Ecto neural progenitor cell (in vitro differentiated cells): ENCODE data around the gene TCF12.
A peak's percentile ranks its signal among the peaks of the same experiment; 100 is the strongest.

Experiments used
- DNase-seq: peaks from one replicate; pipeline ENCODE4 v3.0.0-alpha.2; 2018; ENCODE audit warnings: low spot score

Gene TCF12

DNA sequence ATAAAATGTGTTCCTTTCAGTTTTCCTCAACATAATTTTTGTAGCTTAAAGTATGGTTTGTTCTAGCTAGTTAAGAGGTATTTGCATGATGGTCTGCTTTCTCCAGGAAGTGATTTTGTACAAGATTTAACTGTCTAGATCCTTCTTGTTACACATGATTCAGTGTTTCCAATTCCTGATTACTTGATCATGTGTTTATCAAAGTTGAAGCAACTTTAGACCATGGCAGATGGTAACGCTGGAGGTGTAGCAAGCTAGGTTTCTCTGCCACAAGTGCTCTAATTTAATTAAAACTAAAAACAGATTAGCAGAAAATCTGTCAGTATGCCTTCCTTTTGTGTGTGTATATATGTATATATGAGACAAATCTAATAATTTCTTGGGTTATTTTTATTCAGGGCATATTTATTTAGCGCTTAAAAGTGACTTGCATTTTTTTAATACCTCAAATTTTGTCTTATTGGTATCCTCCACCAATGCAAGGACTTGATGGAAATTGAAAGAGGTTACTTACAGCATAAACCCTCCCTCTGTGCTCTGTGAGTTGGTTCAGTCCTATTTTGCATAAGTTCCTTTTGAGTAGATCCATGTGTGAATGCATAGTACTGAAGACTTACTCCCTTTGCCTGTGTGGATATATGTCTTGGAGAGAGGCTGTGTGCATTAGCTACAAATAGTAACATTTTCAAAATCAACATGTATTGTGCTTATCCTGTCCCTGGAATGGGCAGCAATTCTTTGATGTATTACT lies 300.6 kb downstream of the TCF12 start:
- no peak for DNase-seq

DNA sequence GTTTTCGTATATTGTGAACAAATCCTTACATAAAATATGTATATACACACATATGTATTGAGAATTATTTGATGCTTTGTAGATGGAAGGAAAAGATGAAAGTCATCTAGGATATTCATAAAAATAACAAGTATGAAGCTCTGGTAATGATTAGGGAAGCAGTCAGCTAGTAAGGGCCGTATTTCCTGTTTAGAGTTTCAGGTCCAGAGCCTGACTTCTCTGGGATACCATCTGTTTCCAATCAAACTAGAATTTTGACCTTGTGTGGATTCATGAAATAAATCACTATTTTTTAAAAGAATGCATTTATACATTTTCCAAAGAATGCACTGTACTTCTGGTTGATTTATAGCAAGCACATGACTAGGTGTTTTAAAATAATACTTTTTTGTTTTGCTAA lies 301.8 kb downstream of the TCF12 start:
- no peak for DNase-seq

DNA sequence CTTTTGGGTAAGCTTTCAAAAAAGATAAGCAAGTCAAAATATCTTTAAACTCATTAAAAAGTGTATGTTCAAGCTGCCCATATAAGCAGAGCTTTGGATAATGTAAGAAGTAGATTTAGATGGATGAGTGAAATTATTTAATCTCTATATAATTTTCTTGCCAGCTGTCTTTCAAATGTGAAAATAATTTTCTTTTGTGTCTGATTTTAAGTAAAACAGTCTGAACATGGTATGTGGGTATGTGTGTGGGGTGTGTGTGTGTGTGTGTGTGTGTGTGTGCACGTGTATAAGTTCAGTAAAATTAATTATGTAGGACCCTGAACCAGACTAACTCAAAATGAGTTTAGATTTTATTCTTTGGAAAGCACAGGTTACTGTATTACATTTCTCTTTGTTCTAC lies 302.7 kb downstream of the TCF12 start:
- no peak for DNase-seq

DNA sequence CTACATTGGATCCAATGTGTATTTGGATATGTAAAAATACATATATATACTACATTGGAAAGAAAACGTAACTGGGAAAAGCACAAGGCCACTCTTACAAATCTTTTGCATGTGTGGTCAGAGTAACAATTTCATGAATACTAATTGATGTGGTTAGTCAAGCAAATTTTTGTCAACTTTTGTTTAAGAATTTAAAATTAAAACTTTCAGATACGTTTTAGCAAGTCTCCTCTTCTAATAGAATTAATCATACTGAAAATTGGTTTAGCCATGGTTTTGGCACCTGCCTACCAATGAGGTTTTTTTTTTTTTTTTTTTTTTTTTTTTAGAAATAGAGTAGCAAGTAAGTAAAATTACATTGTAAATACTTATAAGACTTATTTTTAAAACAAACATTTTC lies 304.9 kb downstream of the TCF12 start:
- no peak for DNase-seq

DNA sequence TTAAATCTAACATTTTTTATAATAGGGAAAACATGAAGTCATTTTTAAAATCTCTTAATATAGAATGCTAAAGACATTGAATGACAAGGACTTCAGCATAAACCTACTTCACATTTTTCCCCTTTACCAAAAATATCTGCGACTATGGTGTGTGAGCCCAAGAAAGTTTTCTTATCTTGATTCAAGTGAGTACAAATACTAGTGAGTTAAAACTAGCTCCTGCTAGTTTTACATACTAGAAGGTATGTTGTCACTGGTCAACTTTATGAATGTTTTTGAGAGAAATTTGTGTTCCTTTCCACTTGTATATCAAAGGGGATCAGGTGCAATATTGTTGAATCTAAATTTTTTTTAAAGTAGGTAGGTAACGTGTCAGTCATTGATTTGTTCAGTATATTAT lies 305.4 kb downstream of the TCF12 start:
- no peak for DNase-seq

DNA sequence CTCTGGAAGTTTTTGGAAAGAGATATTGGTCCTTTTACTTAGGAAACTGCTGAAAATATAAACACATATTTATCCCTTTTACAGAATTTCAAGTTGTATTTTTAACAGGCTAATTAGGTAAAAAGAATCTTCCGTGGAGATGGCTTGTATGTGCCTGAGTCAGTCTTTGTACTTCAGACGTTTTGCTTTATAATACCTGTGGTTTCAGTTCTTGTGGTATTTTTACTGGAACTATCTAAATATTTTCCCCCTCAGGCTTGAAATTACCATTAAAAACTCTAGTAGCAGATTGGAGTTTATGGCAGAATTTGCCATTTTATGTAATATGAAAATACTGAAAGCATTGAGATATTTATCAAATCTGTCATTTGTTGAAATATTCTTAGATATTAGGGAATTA lies 306.2 kb downstream of the TCF12 start:
- no peak for DNase-seq

DNA sequence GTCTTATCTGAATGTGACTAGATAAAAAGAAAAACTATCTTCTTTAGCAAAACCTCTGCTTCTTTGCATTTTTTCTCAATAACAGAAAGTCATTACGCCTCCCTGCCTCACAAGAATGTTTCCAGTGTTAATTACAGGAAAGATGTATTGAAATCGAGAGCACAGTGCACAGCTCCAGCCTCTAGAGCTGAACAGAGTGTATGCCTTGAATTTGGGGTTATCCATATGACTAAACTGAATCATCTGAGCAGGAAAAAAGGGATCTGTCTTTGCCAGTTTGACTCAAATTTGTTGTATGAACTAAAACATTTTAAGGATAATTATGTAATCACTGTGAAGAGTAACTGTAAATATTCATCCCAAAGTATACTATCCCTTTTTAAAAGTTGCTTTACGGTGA lies 308.7 kb downstream of the TCF12 start:
- no peak for DNase-seq

DNA sequence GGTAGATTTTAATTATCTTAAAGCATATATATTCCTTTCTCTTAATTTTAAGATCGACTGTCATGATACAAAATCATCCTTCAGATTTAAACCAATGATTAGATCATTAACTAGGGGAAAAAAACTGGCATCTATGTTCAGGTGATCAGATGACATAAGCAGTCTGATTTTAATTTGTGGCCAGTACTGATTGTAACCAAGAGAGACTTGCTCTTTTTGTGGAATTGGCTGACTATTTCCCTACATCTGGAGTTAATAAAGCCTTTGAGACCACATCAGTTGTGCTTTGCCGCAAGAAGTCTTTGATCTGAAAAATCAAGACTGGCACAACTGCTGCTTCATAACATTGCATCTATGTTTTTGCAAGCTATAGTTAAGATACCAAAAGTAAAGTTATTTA lies 309.5 kb downstream of the TCF12 start:
- no peak for DNase-seq

DNA sequence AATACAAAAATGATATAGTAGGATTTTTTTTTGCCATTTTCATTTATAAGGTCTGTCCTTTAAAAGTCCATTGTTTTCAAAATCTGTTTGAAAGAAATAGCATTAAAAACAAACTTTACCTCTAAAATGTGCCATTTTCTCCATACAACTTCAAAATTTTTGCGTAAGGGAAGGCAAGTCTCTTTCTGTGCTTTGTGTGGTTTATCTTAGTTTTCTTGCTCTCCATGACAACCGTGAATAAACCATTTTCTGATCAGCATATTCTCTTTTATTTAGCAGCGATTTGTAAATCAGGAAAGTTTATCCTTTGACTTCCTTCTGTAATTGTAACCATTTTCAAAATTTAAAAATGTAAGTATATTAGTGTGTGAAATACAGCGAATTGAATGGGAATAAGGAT lies 310.0 kb downstream of the TCF12 start:
- DNase-seq: no peak

DNA sequence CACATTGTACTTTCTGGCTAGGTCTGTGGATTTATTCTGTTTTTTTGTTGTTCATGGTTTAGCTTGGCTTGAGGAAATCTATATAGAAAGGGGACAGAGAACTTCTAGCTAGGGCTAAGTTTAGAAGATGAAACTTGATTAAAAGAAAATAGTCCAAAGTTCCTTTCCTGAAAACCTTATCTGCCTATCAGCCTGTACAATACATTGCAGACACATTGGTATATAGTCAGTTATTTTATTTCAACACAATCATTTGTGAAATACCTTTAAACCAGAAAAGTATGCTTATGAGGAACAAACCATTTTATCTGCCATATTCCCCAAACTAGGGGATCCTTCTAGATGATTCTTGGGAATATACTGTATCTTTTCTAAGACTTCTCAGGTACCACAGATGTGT lies 310.6 kb downstream of the TCF12 start:
- no peak for DNase-seq

DNA sequence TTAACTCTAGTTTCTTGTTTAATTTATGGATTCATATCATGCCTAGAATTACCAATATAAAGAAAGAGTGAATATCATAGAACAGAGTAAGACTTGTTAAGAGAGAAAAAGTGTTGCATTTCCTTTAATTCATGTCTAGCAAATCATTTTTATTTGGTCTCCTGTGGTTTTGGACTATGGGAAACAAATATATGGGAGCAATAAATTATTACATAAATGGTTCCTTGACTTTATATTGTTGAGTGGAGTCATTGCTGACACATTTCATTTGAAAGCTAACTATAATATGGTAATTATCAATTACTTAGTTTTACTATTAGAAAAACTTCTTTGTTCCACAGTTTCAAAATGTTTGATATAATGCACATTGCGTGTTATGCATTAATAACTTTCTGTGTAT lies 313.1 kb downstream of the TCF12 start:
- DNase-seq: no peak

DNA sequence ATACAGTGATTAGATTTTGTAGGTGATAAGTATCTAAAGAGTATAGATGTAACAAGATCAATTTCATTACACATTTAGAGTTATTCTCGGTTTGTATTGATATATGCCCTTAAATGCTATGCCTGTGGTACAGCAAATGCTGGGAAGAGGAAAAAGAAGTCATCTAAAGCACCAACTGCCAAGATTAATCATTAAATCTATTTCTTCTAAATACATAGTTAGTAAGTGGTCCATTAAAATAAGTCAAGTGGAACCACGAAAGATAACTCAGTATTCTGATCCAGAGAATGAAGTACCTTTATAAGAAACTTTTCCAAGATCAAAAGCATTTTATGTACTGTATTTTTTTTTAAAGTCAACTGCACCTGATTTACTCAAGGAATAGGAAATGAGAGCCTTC lies 315.7 kb downstream of the TCF12 start:
- no peak for DNase-seq

DNA sequence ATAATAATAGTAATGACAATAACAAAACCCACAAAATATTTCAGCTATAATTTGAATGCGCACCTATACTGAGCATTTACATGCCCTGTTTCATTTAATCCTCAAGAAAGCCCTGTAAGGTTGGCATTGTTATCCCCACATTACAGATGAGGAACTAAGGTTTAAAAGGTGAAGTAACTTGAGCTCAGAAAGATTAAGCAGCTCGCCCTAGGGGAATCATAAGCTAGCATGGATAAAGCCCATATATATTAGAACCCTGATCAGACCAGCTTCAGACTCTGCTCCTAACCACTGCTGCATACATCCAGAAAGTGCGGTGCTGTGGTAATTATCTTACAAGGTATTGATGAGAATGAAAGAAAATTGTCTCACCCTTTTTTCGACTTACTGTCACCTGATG lies 316.7 kb downstream of the TCF12 start:
- no peak for DNase-seq

DNA sequence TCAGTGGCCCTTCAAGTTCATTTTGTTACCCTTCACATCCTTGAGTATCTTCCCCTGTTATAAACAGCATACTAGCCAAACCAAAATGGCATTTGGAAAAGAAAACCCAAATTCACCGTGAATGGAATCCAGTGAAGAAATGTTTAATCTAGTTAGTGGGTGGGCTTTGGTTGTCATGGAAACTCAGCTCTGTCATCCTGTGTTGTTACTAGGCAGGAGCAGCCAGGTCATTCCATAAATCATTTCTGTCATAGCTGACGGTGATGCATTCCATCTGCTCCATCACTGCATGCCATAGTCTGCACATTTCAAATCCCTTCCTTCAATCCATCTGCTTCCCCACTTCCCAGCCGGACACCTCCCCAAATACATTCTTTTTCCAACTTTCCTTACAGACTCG lies 317.4 kb downstream of the TCF12 start:
- peak; percentile 57 for DNase-seq

DNA sequence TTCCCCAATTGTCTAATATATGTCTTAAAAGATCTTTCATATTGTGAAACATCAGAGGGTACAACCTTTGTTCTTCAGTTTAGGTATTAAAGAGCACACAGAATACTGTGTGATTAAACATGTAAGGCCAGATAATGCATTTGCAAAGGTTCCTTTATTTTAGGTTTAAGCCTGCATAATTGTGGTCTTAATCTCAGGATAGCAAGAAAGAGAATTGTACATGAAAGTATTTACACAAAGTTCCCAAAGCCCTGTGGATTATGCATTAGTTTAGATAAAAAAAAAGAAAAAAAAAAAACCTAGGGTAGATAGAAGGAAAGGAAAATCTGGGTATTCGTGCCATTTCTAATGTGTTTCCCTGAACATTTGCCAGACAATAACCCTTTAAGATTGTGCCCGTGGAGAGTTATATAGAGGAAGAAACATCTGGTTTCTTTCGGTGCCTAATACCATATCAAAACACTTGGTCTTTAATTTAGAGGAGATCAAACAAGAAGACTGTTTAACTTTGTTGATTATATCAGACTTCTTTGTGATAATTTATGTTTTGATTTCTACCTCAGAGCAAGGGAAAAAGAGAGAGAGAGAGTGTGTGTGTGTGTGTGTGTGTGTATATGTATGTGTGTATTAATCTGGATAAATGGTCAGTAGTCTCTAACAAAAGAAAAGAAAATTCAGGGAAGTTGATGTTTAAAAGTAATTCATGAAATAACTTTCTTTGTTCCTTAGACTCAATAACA lies 318.3 kb downstream of the TCF12 start:
- DNase-seq: no peak

DNA sequence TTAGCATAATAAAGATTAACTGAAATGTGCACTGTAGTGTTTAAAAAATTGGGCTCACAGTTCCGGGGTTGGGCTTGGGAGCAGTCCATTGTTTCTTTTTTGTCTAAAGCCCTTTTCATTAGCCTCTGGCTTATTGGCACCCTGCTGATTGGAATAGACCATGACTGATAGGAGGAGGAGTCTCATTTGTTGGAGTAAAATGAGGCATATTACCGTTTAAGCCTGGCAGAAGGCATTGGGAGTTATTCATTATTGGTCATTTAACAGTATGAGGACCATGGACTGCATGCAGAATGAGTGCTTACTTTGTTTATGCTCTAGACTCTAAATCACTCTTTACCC lies 318.8 kb downstream of the TCF12 start:
- peak; percentile 65 for DNase-seq

DNA sequence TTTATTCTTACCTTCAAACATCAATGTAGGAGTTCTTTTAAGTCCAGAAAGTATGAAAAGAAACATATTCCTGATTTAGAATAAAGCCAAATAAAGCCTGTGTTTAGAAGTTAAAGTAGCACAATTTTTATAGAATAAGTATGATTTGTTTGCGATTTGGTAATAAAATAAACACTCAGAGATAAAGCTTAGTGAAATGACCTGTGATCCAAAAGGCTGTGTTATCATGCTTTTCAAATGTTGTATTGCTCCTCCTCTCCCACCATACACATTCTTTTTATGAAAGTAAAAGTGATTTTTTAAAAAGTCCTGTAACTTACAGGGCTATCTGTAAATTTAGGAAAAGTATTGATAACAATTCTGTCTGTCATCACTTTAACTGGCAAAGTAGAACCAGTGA lies 319.2 kb downstream of the TCF12 start:
- DNase-seq: no peak

DNA sequence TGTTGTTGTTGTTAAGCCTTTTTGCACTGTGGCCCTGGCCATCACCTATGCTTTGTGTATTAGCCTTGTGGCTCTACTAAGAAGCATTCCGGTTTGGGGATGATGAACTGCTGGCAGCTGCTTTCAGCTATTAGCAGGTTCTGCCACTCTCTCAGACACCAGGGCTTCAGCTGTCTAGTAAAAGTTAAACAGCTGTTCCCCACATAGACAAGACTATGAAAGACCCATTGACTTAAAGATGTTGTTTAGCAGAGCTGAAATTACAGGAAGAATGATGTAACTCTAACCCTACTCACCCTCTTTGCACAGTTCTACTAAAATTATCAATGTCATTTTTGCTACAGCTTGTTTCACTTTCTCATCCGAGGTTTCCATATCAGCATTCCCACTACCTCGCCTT lies 326.7 kb downstream of the TCF12 start:
- DNase-seq: no peak

DNA sequence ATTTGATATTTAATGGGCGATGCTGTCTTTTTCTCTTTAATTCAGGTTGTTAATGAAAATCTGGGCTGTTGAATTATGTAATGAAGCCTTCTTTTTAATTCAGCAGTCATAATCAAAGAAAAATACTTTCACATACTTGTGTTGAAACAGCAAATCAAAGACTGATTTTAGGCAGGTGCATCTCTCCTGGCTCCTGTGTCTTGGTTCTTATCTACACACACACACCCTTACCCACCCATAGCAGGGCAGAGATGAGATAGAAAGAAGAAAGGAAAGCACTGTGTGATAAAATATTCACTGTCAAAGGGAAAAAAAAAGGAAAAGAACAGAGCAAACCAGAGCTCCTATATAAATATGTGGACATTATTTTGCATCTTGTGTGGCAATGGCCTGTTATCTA lies 327.3 kb downstream of the TCF12 start:
- DNase-seq: no peak

DNA sequence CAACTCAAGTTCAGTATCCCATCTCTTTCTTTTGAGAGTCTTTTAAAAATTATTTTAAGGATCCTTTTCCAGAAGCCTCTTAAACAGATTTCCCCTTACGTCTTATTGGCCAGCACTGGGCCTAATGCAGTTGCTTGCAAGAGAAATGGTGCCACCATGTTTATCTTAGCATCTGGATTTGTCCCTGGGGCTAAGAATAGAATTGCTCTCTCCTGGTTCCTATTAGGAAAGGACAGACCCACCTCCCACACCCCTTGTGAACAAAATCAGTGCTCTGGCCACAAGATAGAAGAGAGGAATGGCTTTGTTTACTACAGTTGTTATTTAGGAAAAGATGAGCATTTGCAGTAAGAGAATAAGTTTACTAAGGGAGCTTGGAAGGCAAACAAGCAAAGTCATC lies 329.6 kb downstream of the TCF12 start:
- DNase-seq: no peak

DNA sequence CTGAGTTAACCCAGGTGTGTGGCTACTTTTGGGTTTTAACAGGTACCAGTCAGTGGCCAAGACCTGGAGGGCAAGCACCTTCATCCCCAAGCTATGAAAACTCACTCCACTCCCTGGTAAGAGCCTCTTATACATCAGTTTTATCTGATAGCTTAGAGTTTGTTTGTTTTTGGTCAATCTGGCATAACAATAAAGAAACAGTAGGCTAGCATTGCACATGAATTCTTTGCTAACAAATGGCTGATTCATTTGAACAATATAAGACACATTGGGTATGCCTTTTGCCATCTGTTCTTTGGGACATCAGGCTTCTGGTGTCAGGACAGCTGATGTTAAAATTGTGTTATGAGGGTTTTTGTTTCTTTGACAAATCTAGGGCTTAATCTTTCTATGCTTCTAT lies 332.9 kb downstream of the TCF12 start:
- DNase-seq: no peak

DNA sequence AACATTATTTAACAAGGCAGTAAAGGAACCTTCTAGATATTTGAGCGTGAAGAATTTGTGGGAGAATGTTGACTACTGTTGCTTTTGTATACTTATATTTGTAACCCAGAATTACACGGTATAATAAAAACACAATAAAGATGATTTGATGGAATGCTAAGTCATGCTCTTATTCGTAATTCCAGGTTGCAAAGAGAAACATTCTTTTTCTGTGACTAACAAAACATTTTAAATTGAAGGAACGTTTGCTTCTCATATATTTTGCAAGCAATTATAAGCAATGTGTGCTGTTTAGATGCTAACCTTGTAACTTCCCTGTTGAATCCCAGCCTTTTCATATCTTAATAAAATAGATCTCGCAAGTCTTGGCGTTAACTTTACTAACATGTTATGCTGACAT lies 333.5 kb downstream of the TCF12 start:
- no peak for DNase-seq

DNA sequence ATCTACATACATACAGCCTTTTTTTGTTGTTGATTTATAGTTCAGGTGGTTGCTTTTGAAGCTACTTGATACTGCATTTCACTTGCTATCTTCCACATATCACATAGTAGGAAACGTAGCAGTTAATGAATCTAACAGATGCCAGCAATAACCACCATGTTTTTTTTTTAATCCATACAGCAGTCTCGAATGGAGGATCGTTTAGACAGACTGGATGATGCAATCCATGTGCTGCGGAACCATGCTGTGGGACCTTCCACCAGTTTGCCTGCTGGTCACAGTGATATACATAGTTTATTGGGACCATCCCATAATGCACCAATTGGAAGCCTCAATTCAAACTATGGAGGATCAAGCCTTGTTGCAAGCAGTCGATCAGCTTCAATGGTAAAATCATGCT lies 334.6 kb downstream of the TCF12 start:
- DNase-seq: no peak

DNA sequence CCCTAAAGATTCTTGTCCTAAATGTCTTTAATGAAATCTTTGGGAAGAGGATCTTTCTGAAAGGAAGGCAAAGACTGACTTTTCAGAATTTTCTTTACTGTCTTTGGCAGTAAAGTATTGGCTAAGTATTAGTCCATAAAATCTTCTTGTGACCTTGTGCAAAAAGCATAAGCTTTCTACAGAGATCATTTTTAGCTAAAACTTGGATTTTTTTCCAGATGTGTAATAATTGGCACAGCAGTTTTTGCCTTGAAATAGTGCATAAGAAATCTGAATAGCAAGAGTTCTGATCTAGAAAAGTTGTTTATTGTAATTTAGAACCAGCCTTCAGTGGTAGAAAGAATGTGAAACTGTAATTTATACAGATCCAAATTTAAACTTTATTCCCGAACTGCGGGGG lies 335.1 kb downstream of the TCF12 start:
- no peak for DNase-seq
